ENCODE results near the gene CFAP70.

CFAP70 gene

GRCh38 chr10:73205890-73206289 lies 152.8 kb downstream of the CFAP70 start:
- no peak for TF ChIP-seq CTCF (IDR thresholded peaks at IDR 0.05; ENCODE audit: borderline replicate concordance, insufficient read depth, low read depth, low read length)

GRCh38 chr10:73205081-73205480 lies 153.6 kb downstream of the CFAP70 start:
- no peak overlapping the region for H3K4me3 ChIP-seq (ENCODE audit: low read depth, low read length)
- TF ChIP-seq CTCF (IDR thresholded peaks at IDR 0.05; ENCODE audit: borderline replicate concordance, insufficient read depth, low read depth, low read length): no peak

More at GRCh38 chr10:73205890-73206289, 152.8 kb downstream of the CFAP70 start:
- no peak overlapping the region for H3K4me3 ChIP-seq (ENCODE audit: low read depth, low read length)

All from GM12875 (cell line).